ENCODE measurements around the gene IL22RA2.

Gene IL22RA2

GRCh38 chr6:137105375-137105774 is 68.1 kb downstream of the IL22RA2 start:
- H4K20me1 ChIP-seq (ENCODE audit: insufficient read depth, low read length) = no peaks in the 10 kb centered on the region
- H3K9me3 ChIP-seq (ENCODE audit: insufficient read depth, low read length, severe bottlenecking) = peaks cover 7% of the 10 kb centered on the region
- TF ChIP-seq, protein P1, sequence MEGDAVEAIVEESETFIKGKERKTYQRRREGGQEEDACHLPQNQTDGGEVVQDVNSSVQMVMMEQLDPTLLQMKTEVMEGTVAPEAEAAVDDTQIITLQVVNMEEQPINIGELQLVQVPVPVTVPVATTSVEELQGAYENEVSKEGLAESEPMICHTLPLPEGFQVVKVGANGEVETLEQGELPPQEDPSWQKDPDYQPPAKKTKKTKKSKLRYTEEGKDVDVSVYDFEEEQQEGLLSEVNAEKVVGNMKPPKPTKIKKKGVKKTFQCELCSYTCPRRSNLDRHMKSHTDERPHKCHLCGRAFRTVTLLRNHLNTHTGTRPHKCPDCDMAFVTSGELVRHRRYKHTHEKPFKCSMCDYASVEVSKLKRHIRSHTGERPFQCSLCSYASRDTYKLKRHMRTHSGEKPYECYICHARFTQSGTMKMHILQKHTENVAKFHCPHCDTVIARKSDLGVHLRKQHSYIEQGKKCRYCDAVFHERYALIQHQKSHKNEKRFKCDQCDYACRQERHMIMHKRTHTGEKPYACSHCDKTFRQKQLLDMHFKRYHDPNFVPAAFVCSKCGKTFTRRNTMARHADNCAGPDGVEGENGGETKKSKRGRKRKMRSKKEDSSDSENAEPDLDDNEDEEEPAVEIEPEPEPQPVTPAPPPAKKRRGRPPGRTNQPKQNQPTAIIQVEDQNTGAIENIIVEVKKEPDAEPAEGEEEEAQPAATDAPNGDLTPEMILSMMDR (IDR thresholded peaks at IDR 0.05; ENCODE audit: borderline replicate concordance, extremely low read depth, low read length, poor library complexity, severe bottlenecking) = no peak
- TF ChIP-seq EZH2 (IDR thresholded peaks at IDR 0.05; ENCODE audit: borderline replicate concordance, low read depth, low read length, severe bottlenecking) = no peak
- H3K27me3 ChIP-seq (ENCODE audit: insufficient read depth, low read length, poor library complexity) = no peaks in the 10 kb centered on the region
- H2AFZ ChIP-seq (ENCODE audit: low read depth, low read length) = no peak overlapping the region
- H3K27ac ChIP-seq (ENCODE audit: low read length) = no peak overlapping the region
- no peaks in the 10 kb centered on the region for H3K79me2 ChIP-seq (ENCODE audit: insufficient read depth, low read length)
- ATAC-seq (ENCODE audit: insufficient read depth, low read depth) (no peak), DNase-seq (no peak)
- H3K4me2 ChIP-seq (ENCODE audit: insufficient read depth, low read length) = no peak overlapping the region
- H3K4me1 ChIP-seq (ENCODE audit: insufficient read depth, low read length) = peaks cover 57% of the 10 kb centered on the region
- no peaks in the 10 kb centered on the region for H3K36me3 ChIP-seq (ENCODE audit: insufficient read depth, low read length)
- H3K4me3 ChIP-seq (ENCODE audit: low read depth in 1 of 2, low read length in 2 of 2) = no peak overlapping the region
- no peak overlapping the region for H3K9ac ChIP-seq (ENCODE audit: low read depth, low read length)

DNA sequence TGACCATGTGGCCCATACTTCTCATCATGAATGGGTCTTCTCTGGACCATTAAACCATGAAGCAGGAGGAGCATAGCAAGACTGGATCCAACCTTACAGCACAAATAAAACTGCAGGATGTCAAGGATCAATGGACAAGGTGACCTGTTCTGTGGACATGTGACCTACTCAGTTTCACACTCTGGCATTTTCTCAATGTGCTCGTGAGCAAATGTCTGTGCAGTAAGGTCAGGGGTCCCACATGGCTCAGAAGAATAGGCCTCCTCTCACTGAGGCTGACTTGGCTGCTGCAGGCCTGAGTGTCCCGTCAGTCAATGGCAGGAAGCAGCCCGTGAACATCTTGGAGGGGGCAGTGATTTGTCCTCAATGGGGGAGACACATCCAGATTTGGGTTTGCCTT is 68.5 kb downstream of the IL22RA2 start:
- H3K4me2 ChIP-seq (ENCODE audit: insufficient read depth, low read length) = no peak overlapping the region

DNA sequence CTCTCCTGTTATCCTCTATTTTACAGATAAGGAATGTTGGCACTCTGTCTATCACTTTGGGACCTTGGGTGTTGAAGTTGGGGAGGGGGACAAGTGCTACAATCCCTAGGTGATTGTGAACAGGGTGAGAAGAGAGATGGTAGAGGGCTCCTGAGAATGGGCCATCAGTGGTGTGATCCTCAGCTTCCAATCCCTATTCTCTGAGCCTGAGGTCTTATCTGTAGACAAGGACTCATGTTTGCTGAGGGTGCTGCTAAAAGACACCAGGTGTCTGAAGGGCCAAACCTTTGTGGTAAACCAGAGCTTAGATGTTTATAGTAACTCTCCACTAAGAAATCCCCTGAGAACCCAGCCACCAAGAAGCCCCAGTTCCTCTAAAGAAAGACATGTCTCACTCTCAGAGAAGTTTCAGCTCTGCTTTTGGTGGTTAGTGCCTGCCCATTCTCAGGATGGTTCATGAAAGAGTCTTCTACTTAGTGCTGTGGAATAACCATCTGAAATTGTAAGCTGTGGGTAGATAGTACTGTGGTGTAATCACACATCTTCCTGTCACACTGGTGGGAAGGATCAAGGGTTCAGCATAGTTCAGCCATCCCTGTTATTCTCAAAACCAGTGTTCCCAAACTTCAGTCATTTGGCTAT is 70.5 kb downstream of the IL22RA2 start:
- H3K4me1 ChIP-seq (ENCODE audit: insufficient read depth, low read length) = peaks cover 58% of the 10 kb centered on the region
- no peaks in the 10 kb centered on the region for H3K79me2 ChIP-seq (ENCODE audit: insufficient read depth, low read length)
- TF ChIP-seq EZH2 (IDR thresholded peaks at IDR 0.05; ENCODE audit: borderline replicate concordance, low read depth, low read length, severe bottlenecking) = no peak
- peak; percentile 84 for DNase-seq
- peak overlapping the region; percentile 8; the same call in 1 of the 2 replicates for H3K9ac ChIP-seq (ENCODE audit: low read depth, low read length)
- 0 out of 2 replicates have a peak overlapping the region, but pooled peaks have one; percentile 5 for H3K4me2 ChIP-seq (ENCODE audit: insufficient read depth, low read length)
- H4K20me1 ChIP-seq (ENCODE audit: insufficient read depth, low read length) = no peaks in the 10 kb centered on the region
- H2AFZ ChIP-seq (ENCODE audit: low read depth, low read length) = no peak overlapping the region
- H3K27me3 ChIP-seq (ENCODE audit: insufficient read depth, low read length, poor library complexity) = no peaks in the 10 kb centered on the region
- H3K4me3 ChIP-seq (ENCODE audit: low read depth in 1 of 2, low read length in 2 of 2) = no peak overlapping the region
- ATAC-seq (ENCODE audit: insufficient read depth, low read depth) = peak; percentile 93
- peak overlapping the region; percentile 72 for H3K27ac ChIP-seq (ENCODE audit: low read length)
- H3K9me3 ChIP-seq (ENCODE audit: insufficient read depth, low read length, severe bottlenecking) = peaks cover 3% of the 10 kb centered on the region
- H3K36me3 ChIP-seq (ENCODE audit: insufficient read depth, low read length) = no peaks in the 10 kb centered on the region

More for the DNA sequence above, 68.5 kb downstream of the IL22RA2 start:
- Histone ChIP-seq H3K79me2 (ENCODE audit: insufficient read depth, low read length) (no peaks in the 10 kb centered on the region), H3K36me3 (ENCODE audit: insufficient read depth, low read length) (no peaks in the 10 kb centered on the region), H2AFZ (ENCODE audit: low read depth, low read length) (no peak overlapping the region), H3K4me1 (ENCODE audit: insufficient read depth, low read length) (peaks cover 58% of the 10 kb centered on the region), H3K4me3 (ENCODE audit: low read depth in 1 of 2, low read length in 2 of 2) (no peak overlapping the region), H3K9ac (ENCODE audit: low read depth, low read length) (no peak overlapping the region), H3K27ac (ENCODE audit: low read length) (no peak overlapping the region), H4K20me1 (ENCODE audit: insufficient read depth, low read length) (no peaks in the 10 kb centered on the region), H3K27me3 (ENCODE audit: insufficient read depth, low read length, poor library complexity) (no peaks in the 10 kb centered on the region), H3K9me3 (ENCODE audit: insufficient read depth, low read length, severe bottlenecking) (peaks cover 7% of the 10 kb centered on the region)
- ATAC-seq (ENCODE audit: insufficient read depth, low read depth) (no peak), DNase-seq (no peak)
- TF ChIP-seq, protein P1 (IDR thresholded peaks at IDR 0.05; ENCODE audit: borderline replicate concordance, extremely low read depth, low read length, poor library complexity, severe bottlenecking) = no peak
- TF ChIP-seq EZH2 (IDR thresholded peaks at IDR 0.05; ENCODE audit: borderline replicate concordance, low read depth, low read length, severe bottlenecking) = no peak

GRCh38 chr6:137102050-137102848 is 71.2 kb downstream of the IL22RA2 start:
- ATAC-seq (ENCODE audit: insufficient read depth, low read depth) (no peak), DNase-seq (no peak)
- Histone ChIP-seq H3K4me2 (ENCODE audit: insufficient read depth, low read length) (0 out of 2 replicates have a peak overlapping the region, but pooled peaks have one; percentile 5), H3K27me3 (ENCODE audit: insufficient read depth, low read length, poor library complexity) (no peaks in the 10 kb centered on the region), H2AFZ (ENCODE audit: low read depth, low read length) (no peak overlapping the region), H3K79me2 (ENCODE audit: insufficient read depth, low read length) (no peaks in the 10 kb centered on the region), H3K27ac (ENCODE audit: low read length) (peak overlapping the region; percentile 72), H3K4me3 (ENCODE audit: low read depth in 1 of 2, low read length in 2 of 2) (no peak overlapping the region), H3K9me3 (ENCODE audit: insufficient read depth, low read length, severe bottlenecking) (peaks cover 3% of the 10 kb centered on the region), H3K36me3 (ENCODE audit: insufficient read depth, low read length) (no peaks in the 10 kb centered on the region), H3K9ac (ENCODE audit: low read depth, low read length) (peak overlapping the region; percentile 8; the same call in 1 of the 2 replicates), H3K4me1 (ENCODE audit: insufficient read depth, low read length) (peaks cover 58% of the 10 kb centered on the region), H4K20me1 (ENCODE audit: insufficient read depth, low read length) (no peaks in the 10 kb centered on the region)
- no peak for TF ChIP-seq EZH2 (IDR thresholded peaks at IDR 0.05; ENCODE audit: borderline replicate concordance, low read depth, low read length, severe bottlenecking)
- TF ChIP-seq, protein P1 (IDR thresholded peaks at IDR 0.05; ENCODE audit: borderline replicate concordance, extremely low read depth, low read length, poor library complexity, severe bottlenecking) = no peak
